Subcutaneous adipose tissue (tissue), 4 donors: ENCODE results near the gene RNF40. TPM values are rescaled to one million over a fixed set of nuclear protein-coding genes. Genes with fewer than 3 reads are reported as not detected.

Experiments used
- total RNA-seq, 4 donors: library from RNA; depleted of rRNA; stranded (reverse); fragments of >200 nt; gene quantifications; one replicate each; pipeline ENCODE4 v1.1.0, GENCODE V29; 2016
- TF ChIP-seq, protein P1 (sequence below): fragments of 450-650 bp; IDR thresholded peaks from one replicate; pipeline ENCODE4 v1.5.1; 2016; ENCODE audit warnings: low read depth, mild to moderate bottlenecking, control low read depth, antibody characterized with exemption, moderate library complexity

The RNF40 gene
- total RNA-seq, 4 donors from 2014 or later = 37.8 to 78.7 (median 54.2) TPM

DNA sequence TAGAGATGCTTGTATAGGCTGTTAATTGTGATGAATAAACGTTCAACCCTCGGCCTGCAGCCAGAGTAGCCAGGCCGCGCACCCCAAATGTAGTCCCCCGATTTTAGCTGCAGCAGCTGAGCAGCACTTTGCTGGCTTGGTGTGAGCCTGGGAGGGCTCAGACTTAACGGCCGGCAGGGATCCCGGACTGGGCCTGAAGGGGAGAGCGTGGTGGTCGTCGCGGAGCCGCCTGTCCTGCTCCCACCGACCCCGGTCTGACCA lies 12.9 kb downstream of the RNF40 start:
- TF ChIP-seq, protein P1, sequence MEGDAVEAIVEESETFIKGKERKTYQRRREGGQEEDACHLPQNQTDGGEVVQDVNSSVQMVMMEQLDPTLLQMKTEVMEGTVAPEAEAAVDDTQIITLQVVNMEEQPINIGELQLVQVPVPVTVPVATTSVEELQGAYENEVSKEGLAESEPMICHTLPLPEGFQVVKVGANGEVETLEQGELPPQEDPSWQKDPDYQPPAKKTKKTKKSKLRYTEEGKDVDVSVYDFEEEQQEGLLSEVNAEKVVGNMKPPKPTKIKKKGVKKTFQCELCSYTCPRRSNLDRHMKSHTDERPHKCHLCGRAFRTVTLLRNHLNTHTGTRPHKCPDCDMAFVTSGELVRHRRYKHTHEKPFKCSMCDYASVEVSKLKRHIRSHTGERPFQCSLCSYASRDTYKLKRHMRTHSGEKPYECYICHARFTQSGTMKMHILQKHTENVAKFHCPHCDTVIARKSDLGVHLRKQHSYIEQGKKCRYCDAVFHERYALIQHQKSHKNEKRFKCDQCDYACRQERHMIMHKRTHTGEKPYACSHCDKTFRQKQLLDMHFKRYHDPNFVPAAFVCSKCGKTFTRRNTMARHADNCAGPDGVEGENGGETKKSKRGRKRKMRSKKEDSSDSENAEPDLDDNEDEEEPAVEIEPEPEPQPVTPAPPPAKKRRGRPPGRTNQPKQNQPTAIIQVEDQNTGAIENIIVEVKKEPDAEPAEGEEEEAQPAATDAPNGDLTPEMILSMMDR = no peak

DNA sequence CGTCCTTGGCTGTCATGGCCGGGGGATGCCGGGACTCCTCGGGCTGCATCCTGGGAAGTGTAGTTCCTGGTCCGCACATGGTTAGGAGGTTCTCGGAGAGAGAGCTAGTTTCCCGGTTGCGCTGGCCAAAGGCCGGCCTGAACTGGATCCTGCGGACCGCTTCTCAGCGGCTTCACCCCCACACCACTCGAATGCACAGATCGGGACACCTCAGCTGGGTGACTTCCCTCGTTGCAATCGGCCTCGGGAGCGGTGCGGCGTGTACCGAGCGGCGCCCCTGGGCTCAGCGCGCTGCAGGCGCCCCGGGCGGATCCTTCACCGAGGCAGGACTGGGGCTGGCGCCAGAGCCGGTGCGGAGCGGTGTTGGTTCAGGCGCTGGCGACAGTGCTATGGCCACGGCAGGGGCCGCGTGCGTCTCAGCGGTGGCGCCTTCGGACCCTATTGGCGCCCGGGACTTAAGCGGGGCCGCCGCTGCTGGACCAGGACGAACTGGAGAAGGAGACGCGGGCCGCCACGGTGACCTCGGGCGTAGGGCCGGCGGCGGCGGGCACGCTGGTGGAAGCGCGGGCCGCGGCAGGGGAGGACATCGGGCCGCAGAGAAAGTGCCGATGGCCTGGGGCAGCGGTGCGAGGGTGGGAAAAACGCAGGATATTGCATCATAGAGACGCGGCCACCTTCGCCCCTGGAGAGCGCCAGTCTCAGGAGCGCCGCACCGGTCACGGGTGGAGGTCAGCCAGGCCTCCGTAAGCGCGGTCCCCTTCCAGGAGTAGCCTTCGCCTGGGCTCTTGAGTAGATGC lies 13.5 kb downstream of the RNF40 start:
- TF ChIP-seq, protein P1 = no peak

DNA sequence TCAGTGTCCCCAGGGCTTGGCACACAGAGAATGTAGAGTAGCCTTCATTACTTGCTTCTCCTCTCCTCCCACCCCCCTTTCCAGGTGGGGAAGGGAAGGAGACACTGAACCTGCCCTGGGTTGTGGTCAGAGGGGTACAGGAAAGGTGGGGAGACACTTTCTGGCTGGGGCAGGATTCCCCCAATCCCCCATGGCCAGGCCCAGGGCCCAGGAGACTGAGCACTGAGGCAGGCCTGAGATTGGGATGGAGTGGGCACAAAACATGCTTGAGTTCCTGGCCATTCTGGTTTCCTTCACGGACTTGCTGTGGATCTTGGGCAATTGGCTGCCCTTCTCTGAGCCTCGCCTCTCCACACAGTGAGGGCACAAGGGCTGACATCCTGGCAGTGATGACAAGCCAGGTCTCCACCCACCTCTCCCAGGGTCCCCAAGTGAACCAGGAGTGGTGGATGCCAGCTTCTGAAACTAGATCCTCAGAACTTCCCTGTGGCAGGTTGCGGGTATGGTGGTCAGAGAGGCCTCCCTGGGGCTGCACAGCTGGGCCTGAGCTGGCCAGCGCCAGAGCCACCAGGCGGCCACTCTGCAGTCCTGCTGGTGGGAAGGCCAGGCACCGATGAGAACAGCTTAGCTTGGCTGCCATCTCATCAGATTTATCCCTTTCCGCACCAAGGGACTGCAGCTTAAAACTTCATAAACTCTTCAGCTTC lies 15.6 kb downstream of the RNF40 start:
- TF ChIP-seq, protein P1 = no peak

DNA sequence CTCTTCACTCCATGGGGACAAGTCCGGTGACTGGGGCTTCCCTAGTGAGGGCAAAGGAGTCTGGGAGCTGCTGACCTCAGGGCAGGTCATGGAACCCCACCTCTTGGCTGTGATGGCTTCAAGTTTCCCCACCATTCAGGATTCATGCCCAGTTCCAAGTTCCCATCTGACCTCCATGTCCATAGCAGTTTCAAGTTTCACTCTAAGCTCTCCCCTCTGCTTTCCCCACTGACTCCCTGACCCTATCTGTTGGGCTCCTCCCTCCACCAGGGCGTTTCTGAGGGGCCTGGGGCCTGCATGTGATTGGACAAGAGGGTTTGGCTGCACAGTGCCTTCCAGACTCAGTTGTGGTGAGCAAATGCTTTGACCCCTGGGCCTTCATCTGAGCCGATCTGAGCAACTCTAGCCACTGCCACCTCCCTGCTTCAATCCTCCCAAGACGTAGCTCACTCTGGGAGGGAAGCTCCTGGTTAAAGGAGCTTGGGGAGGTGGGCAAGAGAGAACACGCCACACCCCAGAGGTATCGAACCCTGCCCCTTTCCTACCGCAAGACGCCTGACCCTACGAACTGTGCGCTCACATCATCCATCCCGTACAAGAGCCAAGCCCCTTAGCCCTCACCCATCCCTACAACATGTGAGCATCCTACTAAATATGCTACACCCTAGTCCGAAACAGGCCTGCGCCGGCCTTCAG lies 16.6 kb downstream of the RNF40 start:
- TF ChIP-seq, protein P1 = no peak

DNA sequence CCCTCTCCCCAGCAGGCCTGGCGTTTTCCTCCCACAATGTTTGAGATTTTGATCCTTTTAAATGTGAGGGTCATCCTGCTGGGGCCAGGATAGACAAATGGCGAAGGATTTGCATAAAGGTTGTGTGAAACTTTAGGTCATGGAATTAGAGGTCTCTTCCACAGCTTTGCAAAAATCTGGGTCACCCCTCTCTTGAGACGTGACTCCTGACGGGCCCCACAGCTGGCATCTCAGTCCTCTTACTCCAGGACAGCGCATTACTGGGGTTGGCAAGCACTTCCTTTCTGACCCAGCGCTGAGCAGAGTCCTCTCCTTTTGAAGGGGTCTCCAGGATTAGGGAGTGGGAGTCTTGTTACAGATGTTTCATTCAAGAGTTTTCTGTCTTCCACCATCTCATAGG lies 17.5 kb downstream of the RNF40 start:
- TF ChIP-seq, protein P1 = no peak

DNA sequence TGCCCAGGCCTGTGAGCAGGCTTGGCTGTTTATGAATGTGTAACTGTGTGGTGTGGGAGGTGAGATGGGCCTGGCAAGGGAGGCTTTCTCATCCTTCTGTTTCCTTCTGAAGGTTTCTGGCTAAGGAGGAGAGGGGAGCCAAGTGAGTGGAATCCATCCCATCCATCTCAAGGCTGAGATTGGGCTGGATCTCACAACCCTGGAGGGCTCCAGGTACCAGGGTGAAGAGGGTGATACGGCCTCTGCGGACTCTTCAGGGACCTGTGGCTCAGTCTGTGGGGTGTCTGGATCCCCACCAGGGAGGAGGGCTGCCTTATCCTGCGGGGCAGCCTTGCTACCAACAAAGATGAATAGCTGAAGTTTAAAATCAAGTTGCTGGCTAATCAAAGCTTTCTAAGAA lies 17.9 kb downstream of the RNF40 start:
- TF ChIP-seq, protein P1 = no peak

DNA sequence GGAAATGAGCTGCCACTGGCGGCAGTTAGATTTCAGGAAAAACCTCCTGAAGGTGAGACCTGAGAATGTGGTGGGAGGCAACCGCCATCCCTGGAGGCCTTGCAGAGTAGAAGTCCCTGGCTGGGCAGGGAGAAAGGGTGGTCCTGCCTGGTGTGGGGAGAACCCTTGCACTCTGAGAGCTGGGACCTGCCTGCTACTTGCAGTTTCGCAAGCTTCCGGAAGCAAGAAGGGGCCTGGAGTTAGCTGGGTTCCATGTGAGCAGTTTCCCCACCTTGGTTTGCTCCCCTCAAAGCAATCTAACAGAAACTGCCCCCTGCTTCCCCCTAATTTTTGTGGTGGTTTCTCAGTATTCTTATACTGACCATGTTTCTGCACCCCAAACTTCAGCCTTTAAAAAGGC lies 18.4 kb downstream of the RNF40 start:
- TF ChIP-seq, protein P1 = no peak
